NCI-H2171 (cell line): ENCODE data around the gene CERS6.
"Not testable (repeated sequence)": the region's sequence is repeated elsewhere in the genome, so short reads cannot be mapped to it uniquely, and the experiment has no call there.

Experiments used
- DNase-seq: peaks from one replicate; lab custom pipeline; 2025; lab: John Stamatoyannopoulos, UW

CERS6 gene

DNA sequence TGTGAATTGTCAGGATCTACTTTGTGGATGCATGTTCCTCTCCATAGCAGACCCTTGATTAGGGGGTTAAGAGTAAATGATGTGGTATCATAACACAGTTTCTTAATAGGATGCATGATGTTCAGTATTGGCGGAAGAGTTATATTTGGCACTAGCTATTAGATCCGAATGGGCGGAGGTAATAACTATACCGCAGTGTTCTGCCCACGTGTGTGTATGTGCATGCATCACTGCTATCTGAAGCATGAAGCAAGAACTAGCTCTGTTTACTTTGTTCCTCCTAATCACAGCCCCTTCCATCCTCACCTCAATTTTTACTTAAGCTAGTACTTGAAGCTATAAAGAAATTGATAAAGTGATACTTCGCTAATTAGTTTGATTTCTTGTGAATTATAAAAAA lies 186.8 kb downstream of the CERS6 start:
- no peak for DNase-seq

DNA sequence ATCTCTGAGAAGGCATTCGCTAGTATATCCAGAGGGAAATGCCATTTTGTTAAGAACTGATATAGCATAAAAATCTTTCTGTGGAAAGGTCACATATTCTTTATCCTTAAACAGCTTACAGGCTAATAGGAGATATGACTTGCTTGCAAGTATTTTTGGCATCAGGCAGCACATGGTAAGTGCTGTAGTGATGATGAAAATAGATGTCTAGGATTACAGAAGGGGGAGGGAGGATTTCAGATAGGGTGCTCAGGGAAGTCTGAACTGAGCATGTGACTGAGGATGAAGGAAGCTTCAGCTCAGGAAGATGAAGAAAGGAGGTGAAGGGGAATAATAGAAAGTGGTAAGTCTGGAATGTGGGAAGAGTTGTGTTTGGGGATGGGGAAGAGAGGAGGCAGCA lies 187.9 kb downstream of the CERS6 start:
- DNase-seq: no peak

DNA sequence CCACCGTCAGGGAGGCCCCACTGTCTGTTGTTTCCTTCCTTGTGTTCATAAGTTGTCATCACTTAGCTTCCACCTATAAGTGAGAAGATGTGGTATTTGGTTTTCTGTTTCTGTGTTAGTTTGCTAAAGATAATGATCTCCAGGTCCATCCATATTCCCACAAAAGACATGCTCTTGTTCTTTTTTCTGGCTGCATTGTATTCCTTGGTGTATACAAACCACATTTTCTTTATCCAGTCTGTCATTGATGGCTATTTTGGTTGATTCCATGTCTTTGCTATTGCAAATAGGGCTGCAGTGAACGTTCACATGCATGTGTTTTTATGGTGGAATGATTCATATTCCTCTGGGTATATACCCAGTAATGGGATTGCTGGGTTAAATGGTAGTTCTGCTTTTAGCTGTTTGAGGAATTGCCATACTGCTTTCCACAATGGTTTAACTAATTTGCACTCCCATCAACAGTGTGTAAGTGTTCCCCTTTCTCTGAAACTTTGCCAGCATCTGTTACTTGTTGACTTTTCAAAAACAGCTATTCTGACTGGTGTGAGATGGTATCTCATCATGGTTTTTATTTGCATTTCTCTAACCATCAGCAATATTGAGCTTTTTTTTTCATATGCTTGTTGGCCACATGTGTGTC lies 189.7 kb downstream of the CERS6 start:
- DNase-seq: no peak

DNA sequence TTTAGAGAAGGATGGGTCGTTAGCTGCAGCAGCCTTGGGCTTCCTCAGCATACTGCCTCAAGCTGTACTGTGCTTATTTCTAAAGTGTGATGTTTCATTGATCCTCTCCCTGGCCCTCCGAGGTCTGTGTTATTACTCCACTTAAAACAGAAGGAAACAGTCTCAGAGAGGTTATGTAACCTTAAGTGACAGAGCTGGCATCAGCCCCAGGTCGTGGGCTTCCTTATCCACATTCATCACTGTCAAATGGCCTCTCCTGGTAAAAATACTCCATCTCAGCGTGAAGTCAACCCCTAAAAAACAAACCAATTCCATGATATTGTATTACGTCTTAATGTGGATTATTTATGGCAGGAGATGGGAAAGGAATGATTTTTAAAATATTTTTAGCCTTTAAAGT lies 193.0 kb downstream of the CERS6 start:
- DNase-seq: no peak

DNA sequence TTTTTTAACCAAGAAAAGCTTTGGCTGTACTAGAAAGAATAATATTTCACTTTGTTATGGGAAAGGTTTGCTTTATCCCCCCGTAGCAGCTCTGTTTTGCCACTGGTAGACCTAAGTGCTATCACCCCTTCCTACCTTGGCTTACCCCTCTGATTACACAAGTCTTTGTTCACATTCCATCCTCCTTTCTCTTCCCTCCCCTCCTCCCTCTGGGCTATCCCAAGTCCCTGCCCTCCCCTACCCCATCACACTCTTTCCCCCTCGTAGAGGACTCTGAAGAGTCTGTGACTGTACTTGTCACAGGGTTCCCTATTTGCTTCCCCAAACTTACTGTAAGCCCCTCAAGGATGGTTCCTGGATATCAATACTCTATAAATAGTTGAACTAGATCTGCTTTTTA lies 193.5 kb downstream of the CERS6 start:
- DNase-seq: no peak

DNA sequence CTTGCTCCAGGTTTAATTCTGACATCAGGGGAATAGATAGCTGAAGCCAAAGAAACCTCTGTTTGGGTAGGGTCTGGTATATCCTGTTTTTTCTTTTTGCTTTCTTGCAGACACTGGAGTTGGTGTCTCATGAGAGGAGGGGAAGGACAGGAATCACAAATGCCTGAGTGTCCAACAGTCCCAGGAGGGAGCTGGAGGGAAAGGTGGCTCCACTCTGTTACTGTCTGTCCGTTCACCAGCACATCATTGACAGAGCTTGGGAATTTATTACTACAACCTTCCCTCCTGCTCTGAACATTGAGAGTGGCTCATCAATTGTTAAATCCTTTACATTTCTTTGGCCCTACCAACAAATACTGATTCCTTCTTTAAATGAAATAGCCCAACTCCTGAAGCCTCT lies 194.1 kb downstream of the CERS6 start:
- DNase-seq: no peak

DNA sequence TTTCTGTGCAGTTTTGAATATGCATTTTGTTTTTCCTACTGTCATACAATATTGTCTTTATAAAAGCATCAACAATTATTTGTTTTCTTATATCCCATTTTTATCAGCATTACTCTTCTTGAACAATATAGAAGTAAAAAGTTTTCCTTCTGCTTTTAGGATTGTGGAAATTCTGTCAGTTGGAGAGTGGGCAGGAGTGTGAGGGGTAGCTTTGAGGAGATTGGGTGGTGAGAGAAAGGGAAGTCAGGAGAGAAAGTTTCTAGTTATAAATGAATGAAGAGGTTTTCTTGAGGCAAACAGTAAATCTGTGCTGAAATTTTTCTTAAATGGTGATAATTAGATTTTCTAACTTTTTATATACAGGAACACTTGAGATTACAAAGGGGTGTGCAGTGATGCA lies 194.7 kb downstream of the CERS6 start:
- no peak for DNase-seq

DNA sequence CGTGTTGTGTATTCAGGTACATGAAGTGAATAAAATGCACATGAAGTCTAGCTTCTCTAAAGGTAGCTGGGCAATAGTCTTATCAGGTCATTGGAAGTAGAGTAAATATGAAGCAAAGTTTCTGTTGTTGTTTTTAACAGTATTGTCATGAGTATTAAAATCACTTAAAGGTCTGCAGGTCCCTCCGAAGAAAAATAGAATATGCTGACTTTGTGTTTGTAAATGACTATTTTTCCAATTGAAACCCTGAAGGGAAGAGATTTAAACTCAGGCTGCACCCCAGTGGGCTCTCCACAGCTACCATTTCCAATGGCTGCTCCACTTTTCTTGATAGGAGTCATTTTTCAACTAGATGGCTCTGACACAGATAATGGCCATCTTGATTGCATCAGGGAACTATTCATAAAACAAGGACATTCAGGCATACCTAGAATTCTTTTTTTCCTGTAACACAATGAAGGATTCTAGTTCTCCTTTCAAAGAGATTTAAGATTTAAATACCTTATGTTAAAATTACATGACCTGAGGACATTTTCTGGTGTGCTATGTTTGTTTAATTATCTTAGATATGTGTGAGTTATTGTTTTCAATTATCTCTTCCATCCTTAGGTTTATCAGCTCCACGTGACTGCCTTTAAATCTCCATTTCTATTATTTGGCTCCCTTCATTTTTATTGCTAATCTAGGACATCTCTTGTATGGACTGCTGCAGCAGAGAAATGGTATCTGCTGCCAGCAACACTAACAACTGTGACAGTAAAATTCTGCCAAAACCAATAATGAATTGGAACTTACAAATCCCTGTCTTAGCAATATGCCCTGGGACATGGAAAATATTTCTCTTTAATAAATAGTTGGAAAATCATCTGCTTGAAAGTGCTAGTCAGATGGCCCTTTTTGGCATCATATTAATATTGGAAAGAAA lies 197.2 kb downstream of the CERS6 start:
- DNase-seq: no peak

DNA sequence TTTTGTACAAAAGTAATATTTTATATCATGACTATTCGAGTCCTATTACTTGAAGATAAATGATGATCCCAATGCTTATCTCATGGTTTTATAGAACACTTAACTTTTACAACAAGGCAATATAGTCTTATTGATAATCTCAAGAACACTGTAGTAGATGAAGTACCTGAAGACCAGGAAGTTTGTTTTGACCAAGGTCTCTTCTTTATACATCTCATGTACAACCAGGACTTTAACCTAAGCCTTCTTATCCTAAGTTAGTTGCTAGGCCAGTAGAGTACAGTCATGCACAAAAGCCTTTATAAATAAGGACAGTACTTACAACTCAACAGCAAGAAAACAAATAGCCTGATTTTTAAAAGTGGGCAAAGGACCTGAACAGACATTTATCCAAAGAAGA lies 198.6 kb downstream of the CERS6 start:
- DNase-seq: no peak

DNA sequence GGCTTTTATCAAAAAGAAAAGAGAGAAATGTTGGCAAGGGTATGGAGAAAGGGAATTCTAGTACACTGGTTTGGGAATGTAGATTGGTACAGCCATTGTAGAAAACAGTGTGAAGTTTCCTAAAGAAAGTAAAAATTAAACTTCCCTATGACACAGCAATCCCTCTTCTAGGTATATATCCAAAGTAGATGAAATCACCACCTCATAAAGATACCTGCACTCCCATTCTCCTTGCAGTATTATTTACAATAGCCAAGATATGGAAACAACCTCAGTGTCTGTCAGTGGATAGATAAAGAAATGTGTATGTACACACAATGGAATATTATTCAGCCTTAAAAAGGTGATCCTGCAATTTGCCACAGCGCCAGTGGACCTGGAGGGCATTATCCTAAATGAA lies 199.1 kb downstream of the CERS6 start:
- no peak for DNase-seq

DNA sequence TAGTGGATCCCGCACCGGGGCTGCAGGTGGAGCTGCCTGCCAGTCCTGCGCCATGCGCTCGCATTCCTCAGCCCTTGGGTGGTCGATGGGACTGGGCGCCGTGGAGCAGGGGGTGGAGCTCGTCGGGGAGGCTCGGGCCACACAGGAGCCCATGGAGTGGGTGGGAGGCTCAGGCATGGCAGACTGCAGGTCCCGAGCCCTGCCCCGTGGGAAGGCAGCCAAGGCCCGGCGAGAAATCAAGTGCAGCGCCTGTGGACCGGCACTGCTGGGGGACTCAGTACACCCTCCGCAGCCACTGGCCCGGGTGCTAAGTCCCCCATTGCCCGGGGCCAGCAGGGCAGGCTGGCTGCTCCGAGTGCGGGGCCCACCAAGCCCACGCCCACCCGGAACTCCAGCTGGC lies 201.3 kb downstream of the CERS6 start:
- not testable (repeated sequence) for DNase-seq

DNA sequence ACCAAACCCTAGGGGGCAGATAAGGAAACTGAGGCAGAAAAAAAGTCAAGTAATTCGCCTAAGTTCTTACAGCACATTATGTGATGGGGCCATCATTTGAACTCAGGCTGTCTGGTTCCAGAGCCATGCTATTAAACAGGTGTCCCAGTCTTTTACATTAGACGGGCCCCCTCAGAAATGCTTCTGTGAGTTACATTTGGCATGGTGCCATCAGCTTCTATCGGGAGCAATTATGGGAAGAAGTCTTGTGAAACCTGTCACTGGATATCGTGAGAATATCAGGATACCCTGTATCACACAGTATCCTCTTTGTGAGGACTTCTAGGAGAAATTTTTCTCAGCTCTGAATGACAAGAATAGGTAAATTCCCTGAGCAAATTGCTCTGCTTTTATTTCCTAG lies 202.6 kb downstream of the CERS6 start:
- peak; percentile 11 for DNase-seq

DNA sequence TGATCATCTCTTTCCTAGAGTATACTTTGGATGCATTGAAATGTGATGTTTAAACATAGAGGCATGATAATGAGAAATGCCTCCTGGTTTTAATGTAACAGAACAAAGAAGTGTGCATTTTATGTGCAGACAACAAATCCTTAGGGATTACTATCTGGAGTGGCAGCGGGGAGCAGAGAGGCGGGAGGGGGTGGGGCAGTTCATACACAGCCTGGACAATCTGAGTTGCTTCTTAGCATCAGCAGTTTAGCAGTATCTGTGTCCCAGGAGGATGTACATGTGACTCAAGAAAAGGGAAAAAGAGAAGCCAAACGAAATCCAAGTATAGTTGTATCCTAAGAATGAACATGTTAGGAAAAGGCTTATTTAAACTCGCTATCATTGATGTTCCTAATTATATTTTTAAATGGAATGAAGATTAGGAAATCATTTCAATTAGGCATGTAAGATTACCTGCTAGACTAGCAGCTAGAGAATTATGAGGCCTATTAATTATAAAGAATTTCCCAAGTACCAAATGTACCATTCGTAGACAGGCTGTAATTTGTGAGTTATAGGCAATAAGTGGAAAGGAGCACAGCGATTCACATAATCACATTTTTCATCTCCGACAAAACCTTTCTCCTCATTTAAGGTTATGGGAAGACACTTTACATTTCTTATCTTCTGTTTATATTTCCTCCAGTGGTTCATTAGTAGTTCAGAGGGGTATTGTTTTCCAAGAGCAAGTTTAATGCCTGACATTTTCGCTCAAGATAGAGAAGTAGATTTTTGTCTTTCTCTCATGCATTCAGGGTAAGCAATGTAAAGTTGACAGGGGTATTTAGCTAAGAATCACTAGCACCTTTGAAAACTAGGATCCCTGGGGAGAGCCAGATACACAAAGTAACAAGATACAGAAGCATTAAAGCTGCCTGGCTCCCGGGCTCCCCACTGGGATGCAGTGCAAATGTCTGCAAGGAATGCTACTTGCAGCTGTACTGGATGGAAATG lies 205.1 kb downstream of the CERS6 start:
- DNase-seq: peak; percentile 83

DNA sequence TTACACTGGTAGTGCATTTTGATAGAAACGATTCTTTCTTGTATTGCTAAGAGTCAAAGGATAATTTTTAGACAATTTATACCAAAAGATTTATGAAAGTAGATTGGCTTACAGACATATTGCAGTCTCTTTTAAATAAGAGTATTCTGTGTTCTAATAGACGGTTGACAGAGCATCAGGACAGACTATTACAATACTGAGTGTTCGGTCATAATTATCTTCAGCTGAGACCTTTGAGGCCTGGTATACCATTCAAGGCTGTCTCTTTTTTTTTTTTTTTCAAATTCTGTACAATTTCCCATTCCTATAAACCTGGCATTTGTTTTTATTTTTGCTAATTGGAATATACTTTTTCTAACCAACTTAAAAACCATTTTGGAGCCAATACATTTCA lies 205.8 kb downstream of the CERS6 start:
- DNase-seq: no peak

DNA sequence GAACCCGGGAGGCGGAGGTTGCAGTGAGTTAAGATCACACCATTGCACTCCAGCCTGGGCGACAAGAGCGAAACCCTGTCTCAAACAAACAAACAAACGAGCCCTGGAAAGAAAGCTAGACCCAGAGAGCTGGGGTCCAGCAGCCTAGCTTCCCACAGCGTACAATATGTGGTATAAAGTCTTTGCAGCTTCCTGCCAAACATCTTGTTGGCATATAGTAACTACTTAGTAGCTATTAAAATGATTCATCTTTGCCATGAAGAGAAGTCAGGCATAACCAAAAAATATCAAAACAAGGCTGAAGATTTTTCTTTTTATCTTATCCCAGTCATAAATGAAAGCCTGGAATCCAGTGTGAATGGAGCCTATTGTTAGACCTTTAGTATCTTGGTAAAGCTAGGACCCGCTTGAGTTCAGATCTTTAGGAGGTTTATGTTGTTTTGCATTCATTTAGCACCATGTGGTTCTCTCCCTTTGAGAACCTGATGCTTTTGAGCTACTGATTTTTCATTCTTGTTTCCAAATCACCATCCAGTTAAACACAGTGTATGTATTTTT lies 206.7 kb downstream of the CERS6 start:
- DNase-seq: no peak

DNA sequence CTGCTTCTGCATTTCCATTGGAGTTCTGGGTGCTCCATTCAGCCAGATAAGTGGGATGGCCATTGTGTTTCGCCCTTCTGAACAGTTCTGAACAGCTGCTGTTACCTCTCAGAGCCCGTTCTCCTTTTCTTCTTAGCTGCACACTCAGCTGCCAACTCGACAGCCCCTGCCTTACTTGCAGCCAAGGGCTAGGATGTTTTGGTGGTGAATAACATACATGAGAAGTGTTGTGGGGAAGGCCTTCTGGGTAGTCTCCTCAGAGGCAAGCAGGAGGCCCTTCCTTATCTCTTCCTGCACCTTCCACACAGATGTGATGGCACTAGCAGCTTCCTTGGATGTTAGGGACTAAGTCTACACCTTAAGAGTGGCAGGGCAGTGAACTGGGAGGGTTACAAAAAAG lies 207.9 kb downstream of the CERS6 start:
- no peak for DNase-seq

DNA sequence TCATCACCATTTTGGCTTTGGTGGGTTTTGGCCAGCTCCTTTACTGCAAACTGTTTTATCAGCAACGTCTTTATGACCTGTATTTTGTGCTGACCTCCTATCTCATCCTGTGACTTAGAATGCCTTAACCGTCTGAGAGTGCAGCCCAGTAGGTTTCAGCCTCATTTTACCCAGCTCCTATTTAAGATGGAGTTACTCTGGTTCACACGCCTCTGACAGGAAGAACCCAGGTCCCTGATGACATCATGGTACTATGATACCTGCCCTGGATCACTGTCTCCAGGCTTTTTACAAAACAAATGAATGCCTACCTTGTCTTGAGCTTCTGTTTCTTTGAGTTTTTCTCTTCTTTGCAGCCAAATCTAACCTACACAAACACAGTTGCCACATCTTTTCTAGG lies 208.6 kb downstream of the CERS6 start:
- not testable (repeated sequence) for DNase-seq

DNA sequence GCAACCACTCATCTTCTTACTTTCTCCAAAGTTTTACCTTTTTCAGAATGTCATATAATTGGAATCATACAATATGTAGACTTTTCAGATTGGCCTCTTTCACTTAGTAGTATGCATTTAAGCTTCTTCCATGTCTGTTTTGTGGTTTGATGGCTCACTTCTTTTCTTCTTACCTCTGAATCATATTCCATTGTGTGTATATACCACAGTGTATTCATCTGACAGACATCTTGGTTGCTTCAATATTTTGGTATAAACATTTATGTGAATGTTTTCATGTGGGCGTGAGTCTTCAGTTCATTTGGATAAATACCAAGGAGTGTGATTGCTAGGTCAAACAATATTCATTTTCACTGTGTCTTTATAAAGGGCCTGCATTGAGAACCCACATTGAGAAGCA lies 210.3 kb downstream of the CERS6 start:
- no peak for DNase-seq

DNA sequence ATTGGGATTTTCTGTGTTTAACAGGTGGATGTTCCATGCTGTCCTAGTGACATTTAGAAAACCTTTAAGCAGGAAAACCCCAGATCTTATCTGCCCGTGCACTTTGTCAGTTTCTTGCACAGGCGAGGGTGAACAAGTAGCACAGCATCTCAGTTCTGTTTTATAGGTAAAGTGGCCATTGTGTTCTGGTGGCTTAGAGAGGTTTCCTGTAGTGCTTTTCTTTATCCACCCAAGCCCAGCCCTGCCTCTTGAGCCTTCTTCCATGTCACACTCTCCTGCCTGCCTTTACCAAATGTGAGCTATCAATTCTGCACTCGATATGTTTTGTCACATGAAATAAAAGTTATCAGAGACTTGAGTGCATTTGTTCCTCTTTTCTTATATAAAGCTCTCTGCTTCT lies 211.1 kb downstream of the CERS6 start:
- no peak for DNase-seq

DNA sequence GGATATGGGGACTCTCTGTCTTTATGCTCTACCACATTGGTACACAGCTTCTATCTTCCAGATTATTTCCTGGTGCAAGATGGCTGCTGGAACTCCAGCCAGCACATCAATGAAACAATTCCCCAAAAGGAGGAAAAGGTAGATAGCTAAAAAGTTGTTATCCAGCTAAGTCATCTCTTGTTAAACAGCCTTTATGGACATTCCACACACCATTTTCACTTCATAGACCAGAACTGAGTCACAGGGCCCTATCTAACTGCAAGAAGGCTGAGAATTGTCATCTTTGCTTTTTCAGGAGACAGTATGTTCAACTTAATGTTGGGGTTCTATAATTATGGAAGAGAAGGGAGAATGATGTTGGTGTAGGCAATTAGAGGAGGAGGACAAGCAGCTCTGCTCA lies 213.1 kb downstream of the CERS6 start:
- DNase-seq: no peak

DNA sequence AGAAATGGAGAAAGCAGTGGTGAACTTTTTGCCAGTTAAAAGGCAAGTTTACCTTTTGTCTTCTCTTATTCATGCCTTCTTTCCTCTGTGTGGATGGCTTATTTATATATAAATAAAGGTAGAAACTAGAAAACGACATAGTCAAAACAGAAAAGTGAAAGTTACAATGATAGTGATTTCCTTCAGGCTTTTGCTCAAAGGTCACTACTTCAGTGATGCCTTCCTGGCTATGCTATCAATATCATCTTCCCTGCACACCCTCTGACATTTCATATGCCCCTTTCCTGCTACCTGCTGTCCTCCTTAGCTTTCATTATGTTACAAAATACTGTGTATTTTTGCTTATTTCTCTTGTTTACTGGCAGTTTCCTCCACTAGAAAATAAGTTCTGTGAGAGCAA lies 214.4 kb downstream of the CERS6 start:
- DNase-seq: no peak

DNA sequence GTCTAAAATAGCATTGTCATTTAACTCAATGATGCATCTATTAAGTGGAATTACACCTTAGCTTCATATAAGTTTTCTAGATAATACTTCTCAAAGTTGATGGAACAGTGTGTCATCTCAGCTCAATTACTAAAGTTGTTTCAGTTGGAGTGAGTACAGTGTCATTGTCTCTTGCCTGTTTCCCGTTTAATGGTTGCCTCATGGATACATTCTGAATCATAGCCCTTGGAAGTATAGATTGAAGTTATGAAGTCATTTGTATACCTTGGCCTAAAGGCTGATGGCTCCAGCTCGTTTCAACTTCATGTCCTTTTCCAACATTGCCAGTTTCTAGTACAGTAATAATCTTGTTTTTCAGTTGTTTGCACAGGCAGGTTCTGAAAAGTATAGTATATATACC lies 215.9 kb downstream of the CERS6 start:
- DNase-seq: no peak
